NCI-H2081 (cell line): Measurements from ENCODE around the gene TSPEAR.
A peak's percentile ranks its signal among the peaks of the same experiment; 100 is the strongest.
"Not testable (repeated sequence)": the region's sequence is repeated elsewhere in the genome, so short reads cannot be mapped to it uniquely, and the experiment has no call there.

Source experiments
- DNase-seq, 2 experiments: peaks; one replicate each; lab custom pipeline; 2025; lab: John Stamatoyannopoulos, UW

Gene TSPEAR

DNA sequence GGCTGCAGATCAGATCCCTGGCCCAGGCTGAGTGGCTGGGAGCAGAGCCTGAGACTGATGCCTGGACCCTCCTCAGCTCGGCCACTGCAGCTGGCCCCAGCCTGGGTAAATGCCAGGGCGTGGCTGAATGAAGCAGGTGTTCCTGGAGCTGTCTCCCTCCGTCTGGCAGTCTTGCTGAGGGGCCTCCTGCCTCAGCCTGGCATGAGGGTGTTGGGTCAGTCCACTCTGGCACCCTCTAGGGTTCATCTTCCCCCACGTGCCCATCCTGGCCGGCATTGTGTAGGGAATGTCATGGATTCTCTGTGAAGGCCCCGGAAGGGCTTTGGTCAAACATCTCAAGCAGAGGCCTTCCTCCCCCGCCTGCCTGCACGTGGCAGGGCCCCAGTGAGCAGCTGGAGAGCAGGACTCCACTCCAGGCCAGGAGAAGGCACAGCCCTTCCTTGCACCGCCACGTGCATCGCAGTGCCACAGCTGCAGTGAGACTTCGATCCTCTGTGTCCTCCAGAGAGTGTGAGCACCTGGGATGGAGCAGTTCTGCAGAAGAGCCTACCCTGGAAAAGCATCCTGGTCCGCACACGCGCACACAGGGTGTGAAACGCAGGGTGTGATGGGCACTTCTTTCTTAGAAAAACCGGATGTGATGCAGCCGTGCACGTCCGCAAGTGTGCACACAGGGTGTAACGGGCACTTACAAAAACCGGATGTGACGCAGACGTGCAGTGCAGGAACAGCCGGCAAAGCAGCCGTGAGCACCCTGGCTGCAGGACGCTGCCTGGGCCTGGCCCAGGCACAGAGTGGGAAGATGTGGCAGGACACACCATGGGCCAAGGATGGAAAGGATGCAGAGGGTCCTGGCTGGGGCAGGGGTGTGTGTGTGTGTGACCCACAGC, 142.5 kb downstream of the TSPEAR start:
- DNase-seq: no peak

GRCh38 chr21:44568261-44568660, 143.1 kb downstream of the TSPEAR start:
- DNase-seq: no peak

DNA sequence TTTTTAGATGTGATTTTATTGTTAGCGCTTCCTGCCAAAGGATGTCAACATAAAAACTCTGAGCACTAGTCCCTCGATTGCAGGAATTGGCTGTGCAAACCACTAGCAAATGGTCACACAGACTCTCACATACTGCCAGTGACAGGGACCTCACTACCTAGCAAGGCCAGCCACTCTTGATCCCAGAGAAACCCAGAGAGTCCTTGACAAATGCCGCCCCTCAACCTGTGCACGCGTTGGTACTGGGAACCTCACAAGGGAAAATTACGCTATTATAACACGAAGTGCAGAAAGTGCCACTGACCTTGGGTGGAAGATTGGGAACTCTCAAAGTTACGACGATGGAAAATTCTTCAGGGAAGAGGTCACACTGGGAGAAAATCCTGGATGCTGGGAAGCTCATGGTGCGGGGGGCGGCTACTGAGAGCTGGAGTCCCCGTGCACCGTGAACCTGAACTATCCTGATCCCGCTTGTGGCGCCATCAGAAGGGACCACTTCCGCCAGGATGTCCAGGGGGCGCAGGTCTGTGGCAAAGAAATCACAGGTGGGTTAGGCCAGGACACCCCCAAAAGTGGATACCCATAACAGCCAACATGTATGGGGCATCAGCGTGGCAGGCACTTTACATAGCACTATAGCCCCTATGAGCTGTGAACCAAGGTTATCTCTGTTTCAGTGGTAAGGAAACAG, 143.7 kb downstream of the TSPEAR start:
- no peak for DNase-seq

- no peak for DNase-seq
Observed at GRCh38 chr21:44566403-44566802, 145.0 kb downstream of the TSPEAR start.

DNA sequence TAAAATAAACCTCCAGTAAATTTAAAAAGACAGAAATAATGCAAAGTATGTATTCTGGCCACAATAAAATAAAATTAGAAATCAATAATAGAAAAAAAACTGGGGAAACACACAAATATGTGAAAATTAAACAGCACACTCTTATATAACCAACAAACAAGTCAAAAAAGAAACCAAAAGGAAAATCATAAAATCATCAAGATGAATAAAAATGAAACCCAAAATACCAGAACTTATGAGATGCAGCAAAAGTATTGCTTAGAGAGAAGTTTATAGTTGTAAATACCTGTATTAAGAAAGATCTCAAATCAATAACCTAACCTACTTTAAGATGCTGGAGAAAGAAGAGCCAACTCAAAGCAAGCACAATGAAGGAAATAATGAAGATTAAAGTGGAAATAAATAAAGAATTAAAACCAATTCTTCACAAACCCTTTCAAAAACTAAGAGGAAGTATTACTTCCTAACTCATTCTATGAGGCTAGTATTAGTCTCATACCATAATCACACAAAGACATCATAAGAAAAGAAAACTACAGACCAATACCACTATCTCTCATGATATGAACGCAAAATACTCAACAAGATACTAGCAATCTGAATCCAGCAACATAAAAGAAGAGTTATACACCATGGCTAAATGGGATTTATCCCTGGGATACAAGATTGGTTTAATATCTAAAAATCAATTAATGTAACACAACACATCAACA, 146.3 kb downstream of the TSPEAR start:
- DNase-seq: no peak

DNA sequence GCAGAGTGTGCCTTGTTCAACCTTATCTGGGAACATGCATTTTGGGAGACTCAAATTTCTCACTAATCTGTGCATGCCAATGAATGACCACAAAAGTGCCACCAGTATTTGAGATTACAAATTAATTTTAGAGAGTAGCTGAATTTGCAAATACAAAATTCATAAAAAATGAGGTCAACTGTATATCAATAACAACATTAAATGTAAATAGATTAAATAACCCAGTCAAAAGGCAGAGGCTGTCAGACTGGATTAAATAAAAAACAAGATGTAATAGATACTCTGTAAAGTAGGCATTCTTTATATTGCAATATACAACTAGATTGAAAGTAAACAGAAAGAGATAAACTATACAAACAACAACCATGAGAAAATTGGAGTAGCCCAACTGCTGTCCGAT, 147.3 kb downstream of the TSPEAR start:
- no peak for DNase-seq

- no peak for DNase-seq
Observed at GRCh38 chr21:44558695-44559094, 152.7 kb downstream of the TSPEAR start, which contains the start of gene KRTAP10-3. Gene KRTAP10-3 (minus strand): TSS chr21:44558795. CDS start chr21:44558715, 80 bp downstream.

DNA sequence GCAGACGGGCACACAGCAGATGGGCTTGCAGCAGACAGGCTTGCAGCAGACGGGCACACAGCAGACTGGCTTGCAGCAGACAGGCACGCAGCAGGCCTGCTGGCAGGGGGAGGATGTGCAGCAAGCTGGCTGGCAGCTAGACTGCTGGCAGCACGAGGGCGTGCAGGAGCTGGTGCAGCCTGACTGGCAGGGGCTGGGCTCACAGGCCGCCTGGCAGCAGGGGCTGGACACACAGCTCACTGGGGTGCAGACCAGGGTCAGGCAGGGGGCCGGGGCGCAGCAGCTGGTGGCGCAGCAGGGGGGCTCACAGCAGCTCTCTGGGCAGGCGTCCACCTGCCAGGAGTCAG, 153.1 kb downstream of the TSPEAR start:
- not testable (repeated sequence) for DNase-seq

GRCh38 chr21:44557491-44558328, 153.7 kb downstream of the TSPEAR start:
- DNase-seq: no peak

DNA sequence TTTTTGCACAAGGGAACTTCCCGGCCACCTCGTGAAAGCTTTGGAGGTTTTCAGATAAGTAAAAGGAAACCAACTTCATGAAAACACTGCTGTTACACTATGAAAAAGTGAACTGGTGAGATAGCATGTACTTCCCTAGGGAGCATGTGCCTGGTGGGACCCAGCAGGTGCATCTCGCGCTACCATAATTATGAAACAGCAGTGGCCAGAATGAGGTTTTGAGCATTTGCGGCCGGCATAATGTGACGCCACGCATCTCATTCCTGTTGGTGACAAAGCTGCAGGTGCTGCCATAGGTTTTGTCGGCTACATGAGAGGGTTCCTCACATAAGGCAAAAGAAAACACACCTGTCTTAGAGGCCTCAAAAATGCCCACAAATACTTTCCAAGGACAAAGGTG, 154.5 kb downstream of the TSPEAR start:
- peak; percentile 29 to 68 for DNase-seq

GRCh38 chr21:44555200-44555875, 156.0 kb downstream of the TSPEAR start:
- DNase-seq: no peak

DNA sequence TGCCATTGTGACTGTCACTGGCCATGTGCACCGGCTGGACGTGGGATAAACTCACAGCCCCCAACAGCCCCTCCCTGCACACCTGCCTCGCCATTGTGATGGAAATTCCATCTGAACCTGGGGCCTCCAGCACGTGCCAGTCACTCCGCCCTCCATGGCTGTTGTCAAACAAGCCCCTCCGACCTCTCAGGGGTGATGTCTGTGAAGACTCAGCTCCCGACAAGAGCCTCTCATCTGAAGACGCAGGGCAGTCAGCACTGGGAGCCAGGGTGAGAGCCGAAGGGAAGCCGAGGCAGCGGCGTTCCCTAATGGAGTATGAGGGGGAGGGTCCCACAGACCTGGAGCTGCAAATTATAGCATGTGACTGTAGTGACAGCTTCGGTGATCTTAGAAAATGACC, 158.7 kb downstream of the TSPEAR start:
- DNase-seq: no peak

GRCh38 chr21:44552136-44552535, 159.2 kb downstream of the TSPEAR start:
- no peak for DNase-seq

DNA sequence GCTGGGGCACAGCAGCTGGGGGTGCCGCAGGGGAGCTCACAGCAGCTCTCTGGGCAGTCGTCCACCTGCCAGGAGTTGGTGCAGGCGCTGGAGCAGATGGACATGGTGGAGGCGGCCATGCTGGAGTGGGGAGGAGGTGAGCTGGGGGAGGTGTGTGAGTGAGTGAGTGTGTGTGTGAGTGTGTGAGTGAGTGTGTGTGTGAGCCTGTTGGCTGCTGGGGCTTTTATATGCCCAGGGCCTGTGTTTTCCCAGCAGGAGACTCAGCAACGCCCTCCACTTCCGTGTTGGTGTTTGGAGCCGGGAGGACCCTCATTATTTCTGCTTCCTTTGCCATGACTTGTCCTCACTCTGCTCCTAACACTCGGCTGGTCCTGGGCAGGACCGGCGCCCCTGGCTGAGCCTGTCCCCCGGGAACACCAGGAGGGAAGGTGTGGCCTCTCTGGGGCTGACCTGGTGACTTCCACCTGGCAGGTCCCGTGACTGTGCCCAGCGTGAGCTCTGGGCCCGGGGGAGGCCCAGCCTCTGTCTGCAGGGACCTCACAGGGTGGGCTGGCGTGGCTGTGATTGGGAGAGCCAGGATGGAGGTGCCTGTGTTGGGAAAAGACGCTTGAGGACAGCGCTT, 159.9 kb downstream of the TSPEAR start, which contains the start of gene KRTAP10-2:
KRTAP10-2 (minus strand) TSS at position 166 of the 622 bp plus-strand sequence; CDS start at position 119, 47 bp downstream.
- DNase-seq: peak in 1 of 2 experiments; percentile 28

DNA sequence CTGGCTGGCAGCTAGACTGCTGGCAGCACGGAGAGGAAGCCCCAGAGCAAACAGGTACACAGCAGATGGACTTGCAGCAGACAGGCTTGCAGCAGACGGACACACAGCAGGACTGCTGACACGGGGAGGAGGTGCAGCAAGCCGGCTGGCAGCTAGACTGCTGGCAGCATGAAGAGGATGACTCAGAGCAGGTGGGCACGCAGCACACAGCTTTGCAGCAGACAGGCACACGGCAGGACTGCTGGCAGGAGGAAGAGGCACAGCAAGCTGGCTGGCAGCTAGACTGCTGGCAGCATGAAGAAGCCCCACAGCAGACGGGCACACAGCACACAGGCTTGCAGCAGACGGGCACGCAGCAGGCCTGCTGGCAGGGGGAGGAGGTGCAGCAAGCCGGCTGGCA, 160.6 kb downstream of the TSPEAR start:
- DNase-seq: peak in 1 of 2 experiments; percentile 34

GRCh38 chr21:44550285-44550684, 161.1 kb downstream of the TSPEAR start:
- DNase-seq: not testable (repeated sequence)

- DNase-seq: no peak
Observed at GRCh38 chr21:44549525-44550211, 161.7 kb downstream of the TSPEAR start.

- no peak for DNase-seq
Observed at GRCh38 chr21:44548922-44549321, 162.4 kb downstream of the TSPEAR start.

DNA sequence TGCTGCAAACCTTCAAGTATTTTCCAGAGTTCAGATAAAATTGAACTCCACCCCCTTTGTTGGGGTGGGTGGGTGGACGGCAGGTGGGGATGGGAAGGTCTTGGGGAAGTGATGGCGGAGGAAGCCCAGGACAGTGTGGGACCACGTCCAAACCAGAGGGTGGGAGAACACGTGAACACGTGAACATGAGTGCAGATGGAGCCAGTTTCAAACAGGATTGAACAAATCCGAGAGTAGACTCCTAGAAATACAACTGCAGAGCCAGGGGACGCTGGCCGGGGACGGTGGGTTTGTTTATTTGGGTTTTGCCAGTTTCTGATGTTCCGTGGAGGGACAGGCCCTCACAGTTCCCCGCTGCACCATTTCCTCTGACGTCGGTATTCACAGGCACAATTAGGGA, 163.0 kb downstream of the TSPEAR start:
- no peak for DNase-seq
